Liver (tissue), 9 donors: ENCODE data around the gene BANP. TPM values are rescaled to one million over a fixed set of nuclear protein-coding genes. Genes with fewer than 3 reads are reported as not detected.

Experiments
- DNase-seq: peaks from one replicate; pipeline ENCODE4 v3.0.0-alpha.2; 2017; ENCODE audit warnings: low spot score
- H3K27ac ChIP-seq, 2 donors: one replicate each; pipeline ENCODE4 v1.7.0; 2013; ENCODE audit warnings: inconsistent platforms in 2 of 2, low read length in 2 of 2, control low read depth in 1 of 2, low read depth in 1 of 2, mild to moderate bottlenecking in 1 of 2
- H3K27me3 ChIP-seq, 4 donors: one replicate each; pipeline versions ENCODE4 v1.6.1 to v1.7.0; 2013; ENCODE audit warnings: low read length in 3 of 4, inconsistent platforms in 1 of 4, mild to moderate bottlenecking in 1 of 4, moderate library complexity in 1 of 4; ENCODE audit not compliant: control insufficient read depth in 4 of 4, insufficient read depth in 4 of 4
- H3K36me3 ChIP-seq, 4 donors: one replicate each; pipeline versions ENCODE4 v1.6.1 to v1.7.0; 2013; ENCODE audit warnings: low read length in 3 of 4, mild to moderate bottlenecking in 3 of 4, low read depth in 1 of 4, moderate library complexity in 1 of 4; ENCODE audit not compliant: control insufficient read depth in 4 of 4, insufficient read depth in 3 of 4
- H3K4me1 ChIP-seq, 4 donors: one replicate each; pipeline versions ENCODE4 v1.6.1 to v1.7.0; 2013; ENCODE audit warnings: low read length in 3 of 4, mild to moderate bottlenecking in 3 of 4, moderate library complexity in 1 of 4; ENCODE audit not compliant: control insufficient read depth in 4 of 4, insufficient read depth in 4 of 4
- H3K4me3 ChIP-seq, 3 donors: one replicate each; pipeline versions ENCODE4 v1.6.1 to v1.7.0; 2013; ENCODE audit warnings: low read length in 3 of 3, control low read depth in 1 of 3, low read depth in 1 of 3, mild to moderate bottlenecking in 1 of 3
- H3K9ac ChIP-seq, 2 donors: one replicate each; pipeline ENCODE4 v1.7.0; 2013; ENCODE audit warnings: low read length in 2 of 2, mild to moderate bottlenecking in 2 of 2, moderate library complexity in 2 of 2, control low read depth in 1 of 2, low read depth in 1 of 2
- H3K9me3 ChIP-seq, 4 donors: one replicate each; pipeline versions ENCODE4 v1.6.1 to v1.7.0; 2013; ENCODE audit warnings: low read length in 3 of 4; ENCODE audit not compliant: control insufficient read depth in 4 of 4
- EGR1 ChIP-seq, 2 donors: IDR thresholded peaks; 2 replicates each; pipeline ENCODE4 v1.6.1; 2016 to 2018; ENCODE audit warnings: antibody characterized with exemption in 2 of 2, low read depth in 2 of 2
- FOXA1 ChIP-seq: IDR thresholded peaks from 2 replicates; pipeline ENCODE4 v1.6.1; 2016; ENCODE audit warnings: antibody characterized with exemption
- FOXA2 ChIP-seq: IDR thresholded peaks from 2 replicates; pipeline ENCODE4 v1.6.1; 2016; ENCODE audit warnings: antibody characterized with exemption
- GABPA ChIP-seq, 2 donors: IDR thresholded peaks in 1 of 2; conservative IDR thresholded peaks in 1 of 2; 2 replicates each; pipeline ENCODE4 v1.6.1; 2016; ENCODE audit warnings: antibody characterized with exemption in 2 of 2, mild to moderate bottlenecking in 1 of 2, moderate library complexity in 1 of 2
- HNF4A ChIP-seq, 2 donors: conservative IDR thresholded peaks; 2 replicates each; pipeline ENCODE4 v1.6.1; 2016; ENCODE audit warnings: antibody characterized with exemption in 2 of 2, mild to moderate bottlenecking in 2 of 2
- HNF4G ChIP-seq: IDR thresholded peaks from 2 replicates; pipeline ENCODE4 v1.6.1; 2016; ENCODE audit warnings: antibody characterized with exemption
- JUND ChIP-seq, 2 donors: IDR thresholded peaks; 2 replicates each; pipeline ENCODE4 v1.6.1; 2016; ENCODE audit warnings: antibody characterized with exemption in 2 of 2
- NR2F2 ChIP-seq: IDR thresholded peaks from 2 replicates; pipeline ENCODE4 v1.6.1; 2016; ENCODE audit warnings: antibody characterized with exemption
- RAD21 ChIP-seq, 2 donors: IDR thresholded peaks; 2 replicates each; pipeline ENCODE4 v1.6.1; 2016; ENCODE audit warnings: antibody characterized with exemption in 2 of 2, mild to moderate bottlenecking in 2 of 2
- RXRA ChIP-seq, 2 donors: IDR thresholded peaks; 2 replicates each; pipeline ENCODE4 v1.6.1; 2017 to 2018; ENCODE audit warnings: antibody characterized with exemption in 2 of 2, mild to moderate bottlenecking in 1 of 2
- SP1 ChIP-seq: IDR thresholded peaks from 2 replicates; pipeline ENCODE4 v1.6.1; 2018; ENCODE audit warnings: antibody characterized with exemption, mild to moderate bottlenecking
- TAF1 ChIP-seq: conservative IDR thresholded peaks from 2 replicates; pipeline ENCODE4 v1.6.1; 2016; ENCODE audit warnings: antibody characterized with exemption, mild to moderate bottlenecking
- YY1 ChIP-seq: IDR thresholded peaks from 2 replicates; pipeline ENCODE4 v1.6.1; 2016; ENCODE audit warnings: antibody characterized with exemption, mild to moderate bottlenecking
- WGBS: extraction: QIAGEN DNeasy Blood & Tissue Kit; methylation state at CpG from one replicate; pipeline ENCODE4 v1.1.7; 2013; 5-methylcytosine and 5-hydroxymethylcytosine counted together
- polyA plus RNA-seq, 2 donors: library from polyadenylated mRNA; stranded (reverse) in 1 of 2; unstranded in 1 of 2; fragments of 200-250 nt in 1 of 2; fragments of >200 nt in 1 of 2; fragmentation: Nextera tagmentation in 1 of 2; extraction: Ambion mirVana in 1 of 2; gene quantifications; one replicate each; pipeline versions ENCODE4 v1.2.1 to v1.2.3, GENCODE V29; 2013 to 2015
- total RNA-seq, 2 donors: library from RNA; depleted of rRNA; stranded (reverse); fragments of >200 nt; gene quantifications; one replicate each; pipeline ENCODE4 v1.2.3, GENCODE V29; 2014
- TF ChIP-seq, protein P1 (sequence below): IDR thresholded peaks from 2 replicates; pipeline ENCODE4 v1.6.1; 2016; ENCODE audit warnings: antibody characterized with exemption
- TF ChIP-seq, protein P2 (sequence below): IDR thresholded peaks from 2 replicates; pipeline ENCODE4 v1.6.1; 2016; ENCODE audit warnings: antibody characterized with exemption, mild to moderate bottlenecking
- TF ChIP-seq, protein P3 (sequence below): fragments of 150-350 bp; IDR thresholded peaks from 2 replicates; pipeline ENCODE4 v1.5.1; 2017; ENCODE audit warnings: improper control_type of control experiment, low read depth, low read length; ENCODE audit not compliant: missing input control
- TF ChIP-seq, protein P4 (sequence below): IDR thresholded peaks from 2 replicates; pipeline ENCODE4 v1.6.1; 2016; ENCODE audit warnings: antibody characterized with exemption
- TF ChIP-seq, protein P5 (sequence below): IDR thresholded peaks from 2 replicates; pipeline ENCODE4 v1.6.1; 2016; ENCODE audit warnings: antibody characterized with exemption
- donor health status: healthy.
- donor health status: healthy.
- donor health status: healthy.
- donor health status: healthy.
- donor health status: healthy.

The BANP gene
- total and polyA plus RNA-seq, 4 donors, result 4.9 to 20.7 (median 13.7) TPM

DNA sequence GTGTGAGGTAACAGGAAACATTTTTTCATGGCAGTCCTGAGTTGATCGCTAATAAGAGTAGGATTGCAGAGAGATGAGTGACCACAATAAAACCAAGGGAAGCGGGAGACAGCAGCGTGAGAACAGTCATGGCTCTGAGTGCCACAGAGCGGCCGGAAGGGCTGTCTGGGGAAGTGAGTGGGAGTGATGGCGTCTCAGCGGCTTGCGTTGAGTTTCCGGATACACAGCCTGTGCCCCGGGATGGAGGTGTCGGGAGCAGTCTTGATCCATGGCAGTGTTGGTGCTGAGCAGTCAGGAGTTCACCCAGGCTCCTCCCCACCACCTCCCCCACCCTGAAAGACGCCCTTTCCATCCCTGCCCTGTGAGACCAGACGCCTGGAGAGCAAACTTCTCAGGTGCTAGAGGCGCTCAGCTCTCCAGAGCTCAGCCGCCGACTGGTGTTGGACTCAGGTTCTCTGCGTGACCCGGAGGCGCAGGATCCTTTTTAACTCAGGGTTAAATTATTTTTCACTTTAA is 59.8 kb downstream of the BANP start:
- 90% methylated on average over 19 of the region's 19 CpGs for WGBS
- Histone ChIP-seq H3K36me3 (peaks cover 8 to 35% (median 25%) of the 10 kb centered on the region in 4 donors), H3K4me1 (no peaks in the 10 kb centered on the region), H3K27me3 (no peaks in the 10 kb centered on the region), H3K9ac (no peak overlapping the region), H3K9me3 (no peaks in the 10 kb centered on the region), H3K4me3 (no peak overlapping the region), H3K27ac (no peak overlapping the region)
- no peak for DNase-seq
- TF ChIP-seq SP1 (no peak), HNF4A (conservative IDR thresholded peaks at IDR 0.05) (no peak), HNF4G (no peak), RAD21 (IDR thresholded peaks at IDR 0.05) (no peak), JUND (IDR thresholded peaks at IDR 0.05) (no peak)
- TF ChIP-seq, protein P1, sequence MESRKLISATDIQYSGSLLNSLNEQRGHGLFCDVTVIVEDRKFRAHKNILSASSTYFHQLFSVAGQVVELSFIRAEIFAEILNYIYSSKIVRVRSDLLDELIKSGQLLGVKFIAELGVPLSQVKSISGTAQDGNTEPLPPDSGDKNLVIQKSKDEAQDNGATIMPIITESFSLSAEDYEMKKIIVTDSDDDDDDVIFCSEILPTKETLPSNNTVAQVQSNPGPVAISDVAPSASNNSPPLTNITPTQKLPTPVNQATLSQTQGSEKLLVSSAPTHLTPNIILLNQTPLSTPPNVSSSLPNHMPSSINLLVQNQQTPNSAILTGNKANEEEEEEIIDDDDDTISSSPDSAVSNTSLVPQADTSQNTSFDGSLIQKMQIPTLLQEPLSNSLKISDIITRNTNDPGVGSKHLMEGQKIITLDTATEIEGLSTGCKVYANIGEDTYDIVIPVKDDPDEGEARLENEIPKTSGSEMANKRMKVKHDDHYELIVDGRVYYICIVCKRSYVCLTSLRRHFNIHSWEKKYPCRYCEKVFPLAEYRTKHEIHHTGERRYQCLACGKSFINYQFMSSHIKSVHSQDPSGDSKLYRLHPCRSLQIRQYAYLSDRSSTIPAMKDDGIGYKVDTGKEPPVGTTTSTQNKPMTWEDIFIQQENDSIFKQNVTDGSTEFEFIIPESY, result no peak

DNA sequence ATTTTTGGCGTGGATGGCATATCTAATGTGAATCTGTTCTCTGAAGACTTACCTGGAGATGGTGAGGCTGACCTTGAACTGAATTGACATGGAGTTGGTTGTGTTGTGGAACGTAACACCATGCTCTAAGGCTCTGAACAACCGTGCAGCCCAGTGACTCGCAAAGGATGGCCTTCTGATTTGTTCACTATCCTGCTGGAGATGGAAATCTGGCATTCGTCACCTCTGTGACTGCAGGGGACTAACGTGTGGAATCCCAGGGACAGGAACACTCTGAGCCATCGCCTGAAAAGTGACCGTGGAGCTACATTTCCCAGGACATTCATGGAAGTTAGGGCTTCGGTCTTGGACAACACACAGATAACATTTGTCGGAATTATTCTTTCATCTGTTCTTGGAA is 61.1 kb downstream of the BANP start:
- no peak for DNase-seq
- TF ChIP-seq NR2F2, result no peak
- no peak for TF ChIP-seq SP1
- no peak for TF ChIP-seq FOXA2
- TF ChIP-seq, protein P2, sequence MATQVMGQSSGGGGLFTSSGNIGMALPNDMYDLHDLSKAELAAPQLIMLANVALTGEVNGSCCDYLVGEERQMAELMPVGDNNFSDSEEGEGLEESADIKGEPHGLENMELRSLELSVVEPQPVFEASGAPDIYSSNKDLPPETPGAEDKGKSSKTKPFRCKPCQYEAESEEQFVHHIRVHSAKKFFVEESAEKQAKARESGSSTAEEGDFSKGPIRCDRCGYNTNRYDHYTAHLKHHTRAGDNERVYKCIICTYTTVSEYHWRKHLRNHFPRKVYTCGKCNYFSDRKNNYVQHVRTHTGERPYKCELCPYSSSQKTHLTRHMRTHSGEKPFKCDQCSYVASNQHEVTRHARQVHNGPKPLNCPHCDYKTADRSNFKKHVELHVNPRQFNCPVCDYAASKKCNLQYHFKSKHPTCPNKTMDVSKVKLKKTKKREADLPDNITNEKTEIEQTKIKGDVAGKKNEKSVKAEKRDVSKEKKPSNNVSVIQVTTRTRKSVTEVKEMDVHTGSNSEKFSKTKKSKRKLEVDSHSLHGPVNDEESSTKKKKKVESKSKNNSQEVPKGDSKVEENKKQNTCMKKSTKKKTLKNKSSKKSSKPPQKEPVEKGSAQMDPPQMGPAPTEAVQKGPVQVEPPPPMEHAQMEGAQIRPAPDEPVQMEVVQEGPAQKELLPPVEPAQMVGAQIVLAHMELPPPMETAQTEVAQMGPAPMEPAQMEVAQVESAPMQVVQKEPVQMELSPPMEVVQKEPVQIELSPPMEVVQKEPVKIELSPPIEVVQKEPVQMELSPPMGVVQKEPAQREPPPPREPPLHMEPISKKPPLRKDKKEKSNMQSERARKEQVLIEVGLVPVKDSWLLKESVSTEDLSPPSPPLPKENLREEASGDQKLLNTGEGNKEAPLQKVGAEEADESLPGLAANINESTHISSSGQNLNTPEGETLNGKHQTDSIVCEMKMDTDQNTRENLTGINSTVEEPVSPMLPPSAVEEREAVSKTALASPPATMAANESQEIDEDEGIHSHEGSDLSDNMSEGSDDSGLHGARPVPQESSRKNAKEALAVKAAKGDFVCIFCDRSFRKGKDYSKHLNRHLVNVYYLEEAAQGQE, result no peak
- TF ChIP-seq RAD21 (IDR thresholded peaks at IDR 0.05), result no peak
- TF ChIP-seq, protein P1, result no peak
- no peak for TF ChIP-seq TAF1
- TF ChIP-seq HNF4A (conservative IDR thresholded peaks at IDR 0.05), result no peak
- TF ChIP-seq, protein P3, sequence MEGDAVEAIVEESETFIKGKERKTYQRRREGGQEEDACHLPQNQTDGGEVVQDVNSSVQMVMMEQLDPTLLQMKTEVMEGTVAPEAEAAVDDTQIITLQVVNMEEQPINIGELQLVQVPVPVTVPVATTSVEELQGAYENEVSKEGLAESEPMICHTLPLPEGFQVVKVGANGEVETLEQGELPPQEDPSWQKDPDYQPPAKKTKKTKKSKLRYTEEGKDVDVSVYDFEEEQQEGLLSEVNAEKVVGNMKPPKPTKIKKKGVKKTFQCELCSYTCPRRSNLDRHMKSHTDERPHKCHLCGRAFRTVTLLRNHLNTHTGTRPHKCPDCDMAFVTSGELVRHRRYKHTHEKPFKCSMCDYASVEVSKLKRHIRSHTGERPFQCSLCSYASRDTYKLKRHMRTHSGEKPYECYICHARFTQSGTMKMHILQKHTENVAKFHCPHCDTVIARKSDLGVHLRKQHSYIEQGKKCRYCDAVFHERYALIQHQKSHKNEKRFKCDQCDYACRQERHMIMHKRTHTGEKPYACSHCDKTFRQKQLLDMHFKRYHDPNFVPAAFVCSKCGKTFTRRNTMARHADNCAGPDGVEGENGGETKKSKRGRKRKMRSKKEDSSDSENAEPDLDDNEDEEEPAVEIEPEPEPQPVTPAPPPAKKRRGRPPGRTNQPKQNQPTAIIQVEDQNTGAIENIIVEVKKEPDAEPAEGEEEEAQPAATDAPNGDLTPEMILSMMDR, result no peak
- TF ChIP-seq HNF4G, result no peak
- TF ChIP-seq RXRA (IDR thresholded peaks at IDR 0.05), result no peak
- TF ChIP-seq, protein P4, sequence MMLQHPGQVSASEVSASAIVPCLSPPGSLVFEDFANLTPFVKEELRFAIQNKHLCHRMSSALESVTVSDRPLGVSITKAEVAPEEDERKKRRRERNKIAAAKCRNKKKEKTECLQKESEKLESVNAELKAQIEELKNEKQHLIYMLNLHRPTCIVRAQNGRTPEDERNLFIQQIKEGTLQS, result no peak
- no peak for TF ChIP-seq GABPA (IDR thresholded peaks at IDR 0.05 in 1 of 2, conservative IDR thresholded peaks at IDR 0.05 in 1 of 2)
- TF ChIP-seq EGR1 (IDR thresholded peaks at IDR 0.05; ENCODE audit: low read depth in 2 of 2), result no peak
- TF ChIP-seq JUND (IDR thresholded peaks at IDR 0.05), result no peak
- TF ChIP-seq, protein P5, sequence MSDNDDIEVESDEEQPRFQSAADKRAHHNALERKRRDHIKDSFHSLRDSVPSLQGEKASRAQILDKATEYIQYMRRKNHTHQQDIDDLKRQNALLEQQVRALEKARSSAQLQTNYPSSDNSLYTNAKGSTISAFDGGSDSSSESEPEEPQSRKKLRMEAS, result no peak
- no peak for TF ChIP-seq FOXA1
- TF ChIP-seq YY1, result no peak
- no peaks in the 10 kb centered on the region for H3K9me3 ChIP-seq
- no peak overlapping the region for H3K9ac ChIP-seq
- WGBS, result 95% methylated on average over 10 of the region's 10 CpGs
- peaks cover 8 to 33% (median 23%) of the 10 kb centered on the region in 4 donors for H3K36me3 ChIP-seq
- no peaks in the 10 kb centered on the region for H3K4me1 ChIP-seq
- H3K27ac ChIP-seq, result no peak overlapping the region
- H3K4me3 ChIP-seq, result no peak overlapping the region
- no peaks in the 10 kb centered on the region for H3K27me3 ChIP-seq
